ENCODE results near the gene GTF2H2. TPM values are rescaled to one million over a fixed set of nuclear protein-coding genes. Genes with fewer than 3 reads are reported as not detected.
"Not testable (repeated sequence)": the region's sequence is repeated elsewhere in the genome, so short reads cannot be mapped to it uniquely, and the experiment has no call there.

Gene GTF2H2
- polyA plus RNA-seq (ENCODE audit: insufficient read length in 4 of 4): 10 to 100 TPM; 17.7 to 25.5 (median 21.3) TPM

DNA sequence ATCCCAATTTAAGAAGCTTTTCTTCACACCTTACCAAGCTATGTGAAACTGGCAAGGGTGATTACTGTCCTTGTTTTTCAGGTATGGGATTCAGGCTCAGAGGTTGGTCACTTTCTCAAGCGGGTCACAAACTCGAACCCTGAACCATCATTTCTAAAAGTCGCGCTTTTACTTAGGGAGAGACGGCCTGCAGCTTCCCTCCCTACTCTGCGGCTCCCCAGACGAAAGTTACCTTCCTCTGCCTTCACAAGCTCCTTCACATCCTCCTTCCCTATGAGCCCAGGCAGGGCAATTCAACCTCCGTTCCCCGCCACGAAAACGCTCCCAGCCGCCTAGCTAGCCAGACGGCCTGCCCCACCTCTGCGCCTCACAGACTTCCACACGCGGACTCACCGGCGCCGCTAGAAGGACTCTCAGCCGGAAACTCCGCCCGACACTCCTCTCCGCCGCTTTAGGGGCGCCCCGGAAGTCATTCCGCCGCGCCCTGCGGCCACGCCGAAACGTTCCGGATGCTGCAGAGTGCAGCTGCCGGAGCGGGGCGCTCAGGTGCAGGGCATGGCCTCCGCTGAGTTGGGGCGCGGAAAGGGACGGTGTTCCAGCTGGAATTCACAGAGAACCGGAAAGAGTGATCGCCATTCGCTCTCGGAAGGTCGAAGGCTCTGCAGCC is at the start of gene GTF2H2:
TSS of gene GTF2H2 (minus strand) at position 415 of the 667 bp plus-strand sequence. CDS start 4,913 bp downstream, outside the sequence.
- DNase-seq (ENCODE audit: low read depth in 4 of 4, low spot score in 3 of 4): not testable (repeated sequence)

DNA sequence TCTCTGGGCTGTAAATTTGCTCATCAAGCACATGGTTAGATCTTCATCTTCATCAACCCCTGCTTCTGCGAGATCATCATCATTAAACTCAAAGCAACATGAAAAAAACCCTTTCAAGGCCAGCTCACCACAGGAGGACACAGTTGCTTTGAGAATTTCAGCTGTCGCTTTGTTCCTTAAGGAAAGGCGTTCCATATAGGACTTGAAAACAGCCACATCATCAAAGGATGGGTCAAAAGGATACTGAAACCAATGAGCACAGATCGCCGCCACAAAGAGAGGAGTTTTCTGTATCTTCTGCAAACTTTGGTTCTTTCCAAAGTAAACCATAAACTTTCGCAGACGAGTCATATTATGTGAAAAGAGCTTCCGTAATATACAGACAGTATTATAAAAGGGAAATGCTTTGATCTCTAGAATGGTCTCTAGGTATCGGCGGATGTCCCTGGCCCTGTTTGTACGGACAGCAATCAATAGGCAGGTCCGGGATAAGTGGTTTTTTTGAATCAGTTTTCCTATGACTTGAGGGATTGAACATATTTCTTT is 42.3 kb upstream of the GTF2H2 start:
- not testable (repeated sequence) for DNase-seq (ENCODE audit: low read depth in 4 of 4, low spot score in 3 of 4)

DNA sequence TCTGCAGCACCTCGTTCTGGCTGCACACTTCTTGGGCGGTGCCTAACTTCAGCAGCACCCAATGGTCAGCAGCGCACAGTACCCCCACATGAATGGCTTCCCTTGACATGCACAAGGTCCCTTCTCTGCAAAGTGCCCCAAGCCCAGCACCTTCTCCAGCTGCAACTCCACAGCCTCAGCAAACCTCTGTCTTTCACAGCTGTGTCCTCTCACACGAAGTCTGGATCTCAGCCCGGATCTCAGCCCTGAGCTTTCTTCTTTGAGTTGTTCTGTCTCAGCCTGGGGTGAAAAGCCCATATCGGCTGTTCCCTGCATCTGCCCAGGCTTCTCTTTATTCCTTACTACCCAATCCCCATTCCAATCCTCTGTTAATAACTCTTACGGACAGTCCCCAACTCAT is 32.5 kb upstream of the GTF2H2 start:
- DNase-seq (ENCODE audit: low read depth in 4 of 4, low spot score in 3 of 4): not testable (repeated sequence)

DNA sequence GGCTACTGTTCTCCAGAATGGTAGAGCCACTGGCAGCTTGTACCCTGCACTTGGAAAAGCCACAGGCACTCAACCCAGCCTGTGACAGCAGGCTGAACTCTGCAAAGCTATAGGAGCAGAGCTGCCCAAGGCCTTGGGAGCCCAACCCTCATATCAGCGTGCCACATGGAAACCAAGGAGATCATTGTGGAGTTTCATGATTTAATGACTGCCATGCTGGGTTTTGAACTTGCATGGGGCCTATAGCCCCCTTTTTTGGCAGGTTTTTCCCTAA is 30.4 kb upstream of the GTF2H2 start:
- DNase-seq (ENCODE audit: low read depth in 4 of 4, low spot score in 3 of 4): not testable (repeated sequence)

DNA sequence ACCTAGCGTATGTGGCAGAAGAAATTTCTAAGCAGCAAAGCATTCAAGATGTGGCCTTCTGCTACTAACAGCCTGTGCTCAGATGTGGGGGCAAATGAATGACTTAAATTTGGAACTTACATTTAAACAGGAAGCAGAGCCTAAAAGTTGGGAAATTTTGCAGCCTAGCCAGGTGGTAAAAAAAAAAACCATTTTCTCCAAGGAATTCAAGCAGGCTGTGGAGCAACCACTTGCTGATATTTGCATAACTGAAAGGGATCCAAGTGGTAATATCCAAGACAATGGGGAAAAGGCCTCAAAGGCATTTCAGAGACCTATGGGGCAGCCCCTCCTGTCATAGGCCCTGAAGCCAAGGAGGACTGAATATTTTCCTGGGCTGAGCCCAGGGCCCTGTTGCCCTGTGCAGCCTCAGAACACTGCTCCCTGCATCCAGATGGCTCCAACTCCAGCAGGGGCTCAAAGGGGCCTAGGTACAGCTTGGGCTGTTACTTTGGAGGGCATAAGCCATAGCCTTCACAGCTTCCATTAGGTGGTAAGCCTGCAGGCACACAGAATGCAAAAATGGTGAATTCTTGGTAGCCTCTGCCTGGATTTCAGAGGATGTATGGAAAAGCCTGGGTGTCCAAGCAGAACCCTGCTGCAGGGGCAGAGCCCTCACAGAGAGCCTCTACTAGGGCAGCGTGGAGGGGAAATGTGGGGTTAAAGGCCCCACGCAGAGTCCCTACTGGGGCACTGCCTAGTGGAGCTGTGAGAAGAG is 29.9 kb upstream of the GTF2H2 start:
- not testable (repeated sequence) for DNase-seq (ENCODE audit: low read depth in 4 of 4, low spot score in 3 of 4)

DNA sequence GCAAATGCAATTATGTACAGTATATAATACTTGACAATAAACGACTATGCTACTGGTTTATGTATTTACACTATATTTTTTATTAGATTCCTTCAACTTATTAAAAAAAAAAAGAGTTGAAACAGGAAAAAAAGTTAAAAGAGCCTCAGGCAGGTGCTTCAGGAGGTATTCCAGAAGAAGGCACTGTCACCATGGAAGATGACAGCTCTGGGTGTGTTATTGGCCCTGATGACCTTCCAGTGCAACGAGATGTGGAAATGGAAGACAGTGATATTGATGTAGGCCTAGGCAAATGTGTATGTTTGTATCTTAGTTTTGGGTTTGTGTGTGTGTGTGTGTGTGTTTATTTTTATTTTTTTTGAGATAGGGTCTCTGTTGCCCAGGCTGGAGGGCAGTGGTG is 22.3 kb upstream of the GTF2H2 start:
- not testable (repeated sequence) for DNase-seq (ENCODE audit: low read depth in 4 of 4, low spot score in 3 of 4)

DNA sequence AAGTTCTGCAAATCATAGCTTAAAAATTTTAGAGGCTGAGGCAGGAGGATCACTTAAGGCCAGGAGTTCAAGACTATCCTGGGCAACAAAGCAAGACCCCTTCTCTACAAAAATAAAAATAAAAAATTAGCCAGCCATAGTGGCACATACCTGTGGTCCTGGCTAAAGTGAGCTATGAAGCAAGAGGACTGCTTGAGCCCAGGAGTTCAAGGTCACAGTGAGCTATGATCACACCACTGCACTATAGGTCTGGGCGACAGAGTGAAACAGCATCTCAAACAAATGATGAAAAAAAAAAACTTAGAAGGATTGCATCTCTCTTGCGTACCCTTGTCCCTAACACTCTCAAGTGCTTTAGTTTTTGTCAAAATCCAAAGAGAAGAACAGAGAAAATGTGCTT is 21.3 kb upstream of the GTF2H2 start:
- not testable (repeated sequence) for DNase-seq (ENCODE audit: low read depth in 4 of 4, low spot score in 3 of 4)

DNA sequence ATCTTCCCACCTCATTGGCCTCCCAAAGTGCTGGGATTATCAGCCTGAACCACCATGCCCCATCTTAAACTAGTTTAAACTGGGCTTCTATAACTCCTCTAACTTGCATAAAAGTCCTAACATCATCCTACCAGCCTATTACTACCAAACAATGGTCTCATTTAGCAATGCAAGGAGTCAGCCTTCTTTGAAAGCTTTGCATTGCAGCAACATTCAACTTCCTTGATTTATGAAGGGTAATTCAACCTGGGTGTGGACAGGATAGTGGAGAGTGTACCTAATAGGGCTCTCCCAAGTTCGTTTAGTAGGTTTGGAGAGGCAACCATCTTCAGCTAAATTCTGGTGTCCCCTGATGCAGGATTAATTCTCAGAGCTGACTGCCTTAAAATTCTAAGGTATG is 18.7 kb upstream of the GTF2H2 start:
- DNase-seq (ENCODE audit: low read depth in 4 of 4, low spot score in 3 of 4): not testable (repeated sequence)

DNA sequence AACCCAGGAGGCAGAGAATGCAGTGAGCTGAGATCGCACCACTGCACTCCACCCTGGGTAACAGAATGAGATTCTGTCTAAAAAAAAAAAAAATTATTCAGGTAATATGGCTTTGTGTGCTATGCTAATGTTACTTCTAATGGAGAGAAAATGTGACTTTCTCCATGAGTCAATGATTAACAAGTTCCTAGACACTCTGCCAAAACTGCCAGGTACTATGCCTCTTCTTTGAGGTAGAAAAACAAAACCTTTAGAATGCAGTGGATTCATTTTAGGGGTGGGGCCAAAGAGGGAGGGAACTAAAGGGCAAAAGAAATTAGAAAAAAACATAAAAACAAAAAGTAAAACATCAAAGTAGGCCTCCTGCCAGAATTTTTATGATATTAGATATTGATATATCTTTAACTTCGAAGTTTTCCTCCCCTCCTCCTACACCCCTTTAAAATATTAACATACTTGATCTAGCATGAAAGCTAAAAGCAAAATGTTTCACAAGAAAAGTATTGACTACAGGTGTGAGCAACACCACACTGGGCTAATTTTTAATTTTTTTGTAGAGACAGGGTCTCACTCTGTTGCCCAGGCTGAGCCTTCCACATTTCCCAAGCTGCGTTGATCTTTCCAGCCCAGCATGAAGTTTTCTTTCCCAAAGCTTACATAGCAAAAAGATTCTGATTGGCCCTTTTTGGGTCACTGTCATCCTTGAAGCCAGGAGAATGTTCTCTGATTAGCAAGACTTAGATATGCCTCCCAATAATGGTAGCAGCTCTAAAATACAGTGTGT is 17.0 kb upstream of the GTF2H2 start:
- DNase-seq (ENCODE audit: low read depth in 4 of 4, low spot score in 3 of 4): not testable (repeated sequence)

DNA sequence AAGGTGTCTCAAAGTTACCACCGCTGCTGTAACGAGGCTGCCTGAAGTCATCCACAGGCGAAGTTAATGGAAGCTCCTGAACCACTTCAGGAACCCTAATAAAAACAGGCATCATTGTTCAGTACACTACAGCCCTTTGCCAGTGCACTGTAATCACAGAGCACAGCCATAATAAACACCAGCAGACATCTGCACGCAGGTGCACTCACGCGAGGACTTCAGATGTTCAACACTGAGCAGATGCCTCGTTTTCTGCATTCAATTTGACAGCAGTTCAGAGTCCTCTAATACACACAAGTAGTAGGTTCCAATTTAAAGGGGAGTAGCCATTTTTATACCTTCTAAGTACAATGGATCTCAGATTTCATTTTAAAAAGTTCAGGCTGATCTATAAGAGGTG is 15.4 kb upstream of the GTF2H2 start:
- not testable (repeated sequence) for DNase-seq (ENCODE audit: low read depth in 4 of 4, low spot score in 3 of 4)

DNA sequence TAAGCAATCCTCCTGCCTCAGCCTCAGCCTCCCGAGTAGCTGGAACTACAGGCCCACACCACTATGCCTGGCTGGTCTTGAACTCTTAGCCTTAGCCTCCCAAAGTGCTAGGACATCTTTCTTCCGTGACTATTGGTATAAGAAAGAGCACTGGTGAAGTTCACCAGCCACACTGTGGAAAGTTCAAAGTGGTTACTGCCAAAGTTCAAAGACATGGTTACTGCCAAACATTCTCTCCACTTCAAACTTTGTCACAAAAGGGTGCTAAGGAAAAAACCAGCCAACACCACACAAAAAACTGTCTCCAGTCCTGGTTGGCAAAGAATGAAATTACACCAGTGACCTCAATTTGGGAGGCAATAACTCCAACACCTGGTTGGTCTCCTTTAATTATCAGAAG is 14.9 kb upstream of the GTF2H2 start:
- not testable (repeated sequence) for DNase-seq (ENCODE audit: low read depth in 4 of 4, low spot score in 3 of 4)

DNA sequence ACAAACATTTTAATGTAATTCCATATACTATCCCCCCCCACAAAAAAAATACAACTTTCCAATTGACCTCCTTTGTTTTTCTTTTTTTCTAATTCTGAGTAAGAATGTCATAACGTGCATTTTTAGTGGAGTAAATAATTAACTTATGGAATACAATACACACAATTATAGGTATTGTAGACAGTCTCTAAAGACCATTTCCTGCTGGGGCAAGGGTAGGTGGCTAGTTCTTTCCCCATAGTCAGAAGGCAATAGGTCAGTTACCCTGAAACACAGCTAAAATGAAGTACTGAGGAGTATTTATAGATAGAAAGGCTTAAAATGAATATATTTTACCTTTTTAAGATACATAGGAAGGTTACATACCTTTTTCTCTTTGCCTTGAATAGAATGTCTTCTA is 6.2 kb downstream of the GTF2H2 start:
- DNase-seq (ENCODE audit: low read depth in 4 of 4, low spot score in 3 of 4): not testable (repeated sequence)

DNA sequence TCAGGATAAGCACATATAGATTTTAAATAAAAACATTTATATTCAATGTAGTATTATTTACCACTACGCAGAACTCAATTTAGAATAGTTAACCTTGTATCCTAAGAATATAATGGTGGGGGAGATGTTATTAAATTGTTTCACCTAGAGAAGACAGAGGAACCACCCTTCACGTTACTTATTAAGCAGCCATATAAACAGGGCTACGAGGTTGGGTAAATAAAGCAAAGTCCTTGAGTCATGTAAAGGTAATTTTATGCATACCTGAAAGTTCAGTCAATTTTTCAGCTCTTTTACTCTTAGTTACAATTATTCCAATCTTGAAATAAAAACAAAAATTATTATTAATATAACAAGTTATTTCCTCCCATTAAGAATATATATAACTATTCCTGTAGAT is 8.1 kb downstream of the GTF2H2 start:
- not testable (repeated sequence) for DNase-seq (ENCODE audit: low read depth in 4 of 4, low spot score in 3 of 4)

DNA sequence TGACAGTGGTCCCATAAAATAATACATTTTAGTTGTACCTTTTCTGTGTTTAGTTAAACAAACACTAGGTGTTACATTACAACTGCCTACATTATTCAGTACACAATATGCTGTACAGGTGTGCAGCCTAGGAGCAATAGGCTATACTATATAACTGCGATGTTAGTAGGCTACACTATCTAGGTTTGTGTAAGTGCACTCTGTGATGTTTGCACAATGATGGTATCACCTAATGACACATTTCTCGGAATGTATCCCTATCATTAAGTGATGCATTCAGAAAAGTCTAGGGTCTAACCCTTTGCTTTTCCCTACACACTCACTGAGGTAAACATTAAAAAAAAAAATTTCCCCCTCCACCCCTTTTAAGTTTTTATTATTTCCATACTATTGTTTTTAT is 22.7 kb downstream of the GTF2H2 start:
- DNase-seq (ENCODE audit: low read depth in 4 of 4, low spot score in 3 of 4): not testable (repeated sequence)

DNA sequence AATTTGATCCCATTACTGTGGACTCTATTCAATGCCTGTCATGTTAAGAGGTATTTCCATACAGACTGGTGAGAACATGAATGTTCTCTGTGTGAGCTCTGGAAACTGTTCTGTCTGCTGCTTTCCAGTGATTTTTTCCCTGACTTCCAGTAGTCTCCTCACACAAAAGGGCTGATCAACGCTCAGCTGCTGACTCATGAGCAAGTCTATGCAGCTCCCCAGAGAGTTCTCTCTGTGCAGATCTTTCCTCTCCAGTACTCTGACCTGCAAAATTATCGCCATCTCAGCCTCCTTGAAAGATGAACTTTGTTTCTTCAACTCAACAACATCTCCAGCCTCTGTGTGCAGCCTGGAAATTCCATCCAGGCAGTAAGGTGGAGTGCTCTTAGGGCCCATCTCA is 23.3 kb downstream of the GTF2H2 start:
- not testable (repeated sequence) for DNase-seq (ENCODE audit: low read depth in 4 of 4, low spot score in 3 of 4)

DNA sequence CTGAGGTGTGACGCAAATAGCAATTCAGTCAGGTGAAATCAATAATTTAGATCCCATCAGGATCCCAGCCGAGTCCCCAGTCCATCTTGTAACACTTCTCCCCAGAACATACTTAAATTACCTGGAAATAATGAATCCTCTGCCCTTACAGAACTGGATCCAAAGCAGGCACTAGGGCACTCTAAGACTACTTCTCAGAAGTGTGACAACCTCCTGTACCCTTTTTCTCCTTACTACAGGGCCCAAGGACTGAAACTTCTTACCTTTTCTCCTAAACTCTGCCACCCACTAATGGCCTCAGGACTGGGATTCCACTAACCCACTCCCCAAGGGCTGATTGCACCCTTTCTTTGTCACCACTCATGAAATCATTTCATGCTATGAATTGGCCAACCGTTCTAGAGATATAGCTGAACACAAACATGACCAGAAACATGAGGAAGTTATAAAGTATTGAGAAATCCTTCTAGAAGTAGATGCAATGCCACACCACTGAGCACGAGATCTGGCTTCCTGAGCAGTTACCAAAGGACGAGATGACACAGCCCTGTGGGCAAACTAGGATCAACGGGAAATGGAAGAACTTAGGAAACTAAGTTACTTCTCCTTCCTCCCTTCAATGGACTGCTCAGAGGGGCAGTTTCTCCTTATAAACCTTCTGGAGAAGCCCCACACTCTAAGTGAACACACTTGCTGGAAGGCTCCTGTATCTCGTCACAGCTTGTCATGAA is 36.3 kb downstream of the GTF2H2 start:
- not testable (repeated sequence) for DNase-seq (ENCODE audit: low read depth in 4 of 4, low spot score in 3 of 4)

DNA sequence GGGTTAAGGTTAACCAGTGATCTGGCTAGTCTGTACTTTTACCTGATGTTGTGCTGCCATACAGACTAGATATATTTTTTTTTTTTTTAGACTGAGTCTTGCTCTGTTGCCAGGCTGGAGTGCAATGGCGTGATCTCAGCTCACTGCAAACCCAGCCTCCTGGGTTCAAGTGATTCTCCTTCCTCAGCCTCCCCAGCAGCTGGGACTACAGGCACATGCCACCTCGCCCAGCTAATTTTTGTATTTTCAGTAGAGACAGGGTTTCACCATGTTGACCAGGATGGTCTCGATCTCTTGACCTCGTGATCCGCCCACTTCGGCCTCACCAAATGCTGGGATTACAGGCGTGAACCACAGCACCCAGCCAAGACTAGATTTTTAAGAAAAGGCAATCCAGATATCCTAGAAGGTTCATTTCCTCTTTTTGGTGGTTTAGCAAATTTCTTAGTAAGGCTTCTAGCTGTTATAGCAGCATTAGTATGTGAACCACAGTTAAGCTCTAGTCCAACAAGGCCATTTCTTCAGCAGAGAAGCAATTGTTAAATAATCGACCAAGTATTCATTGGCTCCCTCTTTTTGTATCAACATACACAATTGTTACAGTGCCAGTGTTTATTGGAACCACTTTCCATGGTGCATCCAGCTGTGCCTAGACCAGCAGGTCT is 42.1 kb downstream of the GTF2H2 start, which contains the start of gene NAIP:
TSS of gene NAIP (minus strand) at position 51 of the 665 bp plus-strand sequence. CDS start 12,424 bp downstream, outside the sequence.
- DNase-seq (ENCODE audit: low read depth in 4 of 4, low spot score in 3 of 4): not testable (repeated sequence)

DNA sequence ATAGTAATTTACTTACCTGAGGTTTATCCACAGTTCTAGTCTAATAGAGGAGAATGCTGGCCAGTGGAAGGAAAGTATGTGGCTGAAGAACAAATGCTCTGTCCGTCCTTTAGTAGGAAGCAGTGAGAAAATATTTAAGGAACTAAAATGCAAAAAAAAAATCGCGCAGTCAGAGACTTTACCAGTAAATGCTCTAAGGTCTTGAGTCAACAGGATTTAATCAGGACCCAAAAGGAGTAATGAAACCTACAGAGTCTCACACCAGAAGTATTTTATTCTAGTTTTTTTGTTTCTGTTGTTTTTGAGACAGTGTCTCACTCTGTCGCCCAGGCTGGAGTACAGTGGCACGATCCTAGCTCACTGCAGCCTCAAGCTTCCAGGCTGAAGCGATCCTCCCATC is 46.8 kb downstream of the GTF2H2 start:
- not testable (repeated sequence) for DNase-seq (ENCODE audit: low read depth in 4 of 4, low spot score in 3 of 4)

DNA sequence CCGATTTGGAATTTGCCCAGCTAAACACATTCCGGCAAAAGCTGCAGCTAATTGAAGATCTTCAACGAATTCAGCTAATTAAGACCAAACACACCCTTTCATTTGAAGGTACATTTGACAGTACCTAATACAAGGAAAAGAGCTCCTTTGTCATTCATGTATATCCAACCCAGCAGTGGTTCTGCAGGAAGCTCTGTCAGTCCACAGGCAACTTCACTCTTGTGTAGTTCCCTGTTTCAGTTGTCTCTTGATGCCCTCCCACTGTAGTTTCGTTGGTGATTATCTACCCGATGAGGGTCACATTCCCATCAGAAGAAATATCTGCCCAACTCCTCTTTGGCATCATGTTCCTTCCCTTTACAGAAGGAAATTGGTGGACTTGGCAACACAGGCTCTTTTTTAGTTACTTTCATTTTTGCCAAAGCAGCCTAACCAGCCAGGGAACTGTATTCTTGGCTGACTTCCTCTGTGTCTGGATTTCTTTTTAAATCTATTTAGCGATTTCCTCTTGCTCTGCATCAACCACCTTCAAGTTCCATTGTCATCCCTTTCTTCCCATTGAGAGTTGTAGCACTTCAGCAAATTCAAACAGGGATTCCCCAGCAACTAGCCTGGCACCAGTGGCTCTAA is 49.0 kb downstream of the GTF2H2 start:
- not testable (repeated sequence) for DNase-seq (ENCODE audit: low read depth in 4 of 4, low spot score in 3 of 4)

Measured in right renal pelvis (tissue), 4 donors.